ENCODE measurements around the gene DMBT1.
"Not testable (repeated sequence)": the region's sequence is repeated elsewhere in the genome, so short reads cannot be mapped to it uniquely, and the experiment has no call there.

DMBT1 gene

DNA sequence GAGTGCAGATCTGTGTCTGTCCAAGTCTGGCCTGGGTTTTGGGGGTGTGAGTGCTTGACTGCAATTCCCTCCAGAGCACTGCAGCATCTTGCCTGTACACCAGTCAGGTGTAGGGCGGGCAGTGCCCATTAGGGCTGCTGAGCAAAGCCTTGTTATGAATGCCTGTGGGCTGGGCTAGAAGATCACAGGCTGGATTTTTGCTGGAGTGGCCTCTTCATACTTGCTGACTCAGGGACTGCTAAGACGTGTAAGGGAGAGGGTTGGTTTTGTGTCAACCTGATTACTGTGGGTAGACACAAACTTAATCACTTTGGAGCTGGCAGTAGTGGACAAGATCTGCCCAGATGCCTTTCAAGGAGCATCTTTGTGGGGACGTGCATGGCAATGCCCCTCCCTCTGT is 29.6 kb downstream of the DMBT1 start:
- no peak overlapping the region for H3K4me3 ChIP-seq (ENCODE audit: low read depth, low read length)
- no peak for DNase-seq (ENCODE audit: low read depth)
- TF ChIP-seq, protein P1, sequence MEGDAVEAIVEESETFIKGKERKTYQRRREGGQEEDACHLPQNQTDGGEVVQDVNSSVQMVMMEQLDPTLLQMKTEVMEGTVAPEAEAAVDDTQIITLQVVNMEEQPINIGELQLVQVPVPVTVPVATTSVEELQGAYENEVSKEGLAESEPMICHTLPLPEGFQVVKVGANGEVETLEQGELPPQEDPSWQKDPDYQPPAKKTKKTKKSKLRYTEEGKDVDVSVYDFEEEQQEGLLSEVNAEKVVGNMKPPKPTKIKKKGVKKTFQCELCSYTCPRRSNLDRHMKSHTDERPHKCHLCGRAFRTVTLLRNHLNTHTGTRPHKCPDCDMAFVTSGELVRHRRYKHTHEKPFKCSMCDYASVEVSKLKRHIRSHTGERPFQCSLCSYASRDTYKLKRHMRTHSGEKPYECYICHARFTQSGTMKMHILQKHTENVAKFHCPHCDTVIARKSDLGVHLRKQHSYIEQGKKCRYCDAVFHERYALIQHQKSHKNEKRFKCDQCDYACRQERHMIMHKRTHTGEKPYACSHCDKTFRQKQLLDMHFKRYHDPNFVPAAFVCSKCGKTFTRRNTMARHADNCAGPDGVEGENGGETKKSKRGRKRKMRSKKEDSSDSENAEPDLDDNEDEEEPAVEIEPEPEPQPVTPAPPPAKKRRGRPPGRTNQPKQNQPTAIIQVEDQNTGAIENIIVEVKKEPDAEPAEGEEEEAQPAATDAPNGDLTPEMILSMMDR (IDR thresholded peaks at IDR 0.05; ENCODE audit: low read depth, low read length, missing control alignments): no peak

DNA sequence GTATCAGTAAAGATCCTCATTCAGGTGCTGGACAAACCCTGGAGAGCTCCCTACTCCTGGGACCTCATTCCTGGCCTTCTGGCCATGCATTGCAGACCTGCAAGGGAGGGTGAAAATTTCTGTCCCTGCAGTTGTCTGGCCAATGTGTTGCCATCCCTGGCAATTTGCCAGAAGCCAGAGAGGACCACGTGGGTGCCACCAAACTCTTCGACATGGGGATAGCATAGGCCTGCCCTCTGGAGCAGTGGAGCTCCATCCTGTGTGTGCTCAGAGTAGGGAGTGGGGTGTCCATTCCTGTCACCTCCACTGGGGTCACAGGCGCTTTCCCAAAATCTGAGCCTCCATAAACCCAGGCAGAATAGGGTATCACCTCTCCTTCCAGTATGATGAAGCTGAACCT is 31.2 kb downstream of the DMBT1 start:
- DNase-seq (ENCODE audit: low read depth): no peak
- H3K4me3 ChIP-seq (ENCODE audit: low read depth, low read length): no peak overlapping the region
- TF ChIP-seq, protein P1 (IDR thresholded peaks at IDR 0.05; ENCODE audit: low read depth, low read length, missing control alignments): no peak

DNA sequence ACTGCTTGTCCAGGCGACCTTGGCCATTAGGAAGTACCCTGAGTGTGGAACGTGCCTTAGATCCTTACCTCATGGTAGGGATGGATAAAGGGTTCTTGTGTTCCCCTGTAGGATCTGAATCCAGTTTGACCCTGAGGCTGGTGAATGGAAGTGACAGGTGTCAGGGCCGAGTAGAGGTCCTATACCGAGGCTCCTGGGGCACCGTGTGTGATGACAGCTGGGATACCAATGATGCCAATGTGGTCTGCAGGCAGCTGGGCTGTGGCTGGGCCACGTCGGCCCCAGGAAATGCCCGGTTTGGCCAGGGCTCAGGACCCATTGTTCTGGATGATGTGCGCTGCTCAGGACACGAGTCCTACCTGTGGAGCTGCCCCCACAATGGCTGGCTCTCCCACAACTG is 31.6 kb downstream of the DMBT1 start:
- TF ChIP-seq, protein P1 (IDR thresholded peaks at IDR 0.05; ENCODE audit: low read depth, low read length, missing control alignments): no peak
- no peak for DNase-seq (ENCODE audit: low read depth)
- no peak overlapping the region for H3K4me3 ChIP-seq (ENCODE audit: low read depth, low read length)

DNA sequence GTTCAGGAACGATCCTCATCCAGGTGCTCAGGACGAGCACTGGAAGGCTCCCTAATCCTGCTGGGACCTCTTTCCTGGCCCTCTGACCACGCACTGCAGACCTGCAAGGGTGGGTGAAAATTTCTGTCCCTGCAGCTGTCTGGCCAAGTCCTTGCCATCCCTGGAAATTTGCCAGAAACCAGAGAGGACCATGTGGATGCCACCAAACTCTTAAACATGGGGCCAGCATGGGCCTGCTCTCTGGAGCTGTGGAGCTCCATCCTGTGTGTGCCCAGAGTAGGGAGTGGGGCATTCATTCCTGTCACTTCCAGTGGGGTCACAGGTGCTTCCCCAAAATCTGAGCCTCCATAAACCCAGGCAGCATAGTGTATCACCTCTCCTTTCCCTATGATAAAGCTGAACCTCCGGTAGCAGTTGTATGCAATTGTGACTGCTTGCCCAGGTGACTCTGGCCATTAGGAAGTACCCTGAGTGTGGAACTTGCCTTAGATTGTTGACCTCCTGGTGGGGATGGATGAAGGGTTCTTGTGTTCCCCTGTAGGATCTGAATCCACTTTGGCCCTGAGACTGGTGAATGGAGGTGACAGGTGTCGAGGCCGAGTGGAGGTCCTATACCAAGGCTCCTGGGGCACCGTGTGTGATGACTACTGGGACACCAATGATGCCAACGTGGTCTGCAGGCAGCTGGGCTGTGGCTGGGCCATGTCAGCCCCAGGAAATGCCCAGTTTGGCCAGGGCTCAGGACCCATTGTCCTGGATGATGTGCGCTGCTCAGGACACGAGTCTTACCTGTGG is 57.1 kb downstream of the DMBT1 start:
- TF ChIP-seq, protein P1 (IDR thresholded peaks at IDR 0.05; ENCODE audit: low read depth, low read length, missing control alignments): no peak

DNA sequence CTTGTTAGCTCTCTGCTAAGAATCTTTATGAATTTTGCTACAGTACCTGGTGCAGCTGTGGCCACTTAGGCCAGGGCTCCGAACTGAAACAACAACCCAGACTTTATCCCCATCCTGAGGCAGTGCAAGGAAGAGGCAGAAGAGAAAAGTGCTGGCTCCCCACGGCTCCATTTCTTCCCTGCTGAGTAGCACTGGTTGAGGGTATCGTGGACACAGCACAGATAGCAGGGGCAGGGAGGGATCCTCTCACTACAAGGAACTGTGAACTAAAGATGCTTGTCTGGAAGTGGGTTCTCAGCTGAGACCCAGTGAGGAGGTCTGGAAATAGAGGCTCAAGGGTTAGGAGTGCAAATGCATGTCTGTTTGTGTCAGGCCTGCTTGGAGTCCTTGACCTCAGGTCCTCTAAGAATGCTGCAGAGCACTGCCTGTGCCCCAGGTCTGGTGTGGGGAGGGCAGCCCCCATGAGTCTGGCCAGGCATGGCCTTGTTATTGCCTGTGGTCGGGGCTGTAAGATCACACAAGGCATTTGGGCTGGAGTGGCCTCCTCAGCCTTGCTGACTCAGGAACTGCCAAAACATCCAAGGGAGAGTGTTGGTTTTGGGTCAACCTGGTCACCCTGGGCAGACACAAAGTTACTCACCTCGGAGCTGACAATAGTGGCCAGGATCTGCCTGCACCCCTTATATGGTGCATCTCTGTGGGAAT is 58.1 kb downstream of the DMBT1 start:
- TF ChIP-seq, protein P1 (IDR thresholded peaks at IDR 0.05; ENCODE audit: low read depth, low read length, missing control alignments): no peak
- no peak overlapping the region for H3K4me3 ChIP-seq (ENCODE audit: low read depth, low read length)
- no peak for DNase-seq (ENCODE audit: low read depth)

More for the DNA sequence above, 57.1 kb downstream of the DMBT1 start:
- H3K4me3 ChIP-seq (ENCODE audit: low read depth, low read length): no peak overlapping the region
- DNase-seq (ENCODE audit: low read depth): no peak

DNA sequence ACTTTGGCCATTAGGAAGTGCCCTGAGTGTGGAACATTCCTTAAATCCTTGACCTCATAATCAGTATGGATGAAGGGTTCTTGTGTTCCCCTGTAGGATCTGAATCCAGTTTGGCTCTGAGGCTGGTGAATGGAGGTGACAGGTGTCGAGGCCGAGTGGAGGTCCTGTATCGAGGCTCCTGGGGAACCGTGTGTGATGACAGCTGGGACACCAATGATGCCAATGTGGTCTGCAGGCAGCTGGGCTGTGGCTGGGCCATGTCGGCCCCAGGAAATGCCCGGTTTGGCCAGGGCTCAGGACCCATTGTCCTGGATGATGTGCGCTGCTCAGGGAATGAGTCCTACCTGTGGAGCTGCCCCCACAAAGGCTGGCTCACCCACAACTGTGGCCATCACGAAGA is 60.4 kb downstream of the DMBT1 start:
- DNase-seq (ENCODE audit: low read depth); H3K4me3 ChIP-seq (ENCODE audit: low read depth, low read length): not testable (repeated sequence)

DNA sequence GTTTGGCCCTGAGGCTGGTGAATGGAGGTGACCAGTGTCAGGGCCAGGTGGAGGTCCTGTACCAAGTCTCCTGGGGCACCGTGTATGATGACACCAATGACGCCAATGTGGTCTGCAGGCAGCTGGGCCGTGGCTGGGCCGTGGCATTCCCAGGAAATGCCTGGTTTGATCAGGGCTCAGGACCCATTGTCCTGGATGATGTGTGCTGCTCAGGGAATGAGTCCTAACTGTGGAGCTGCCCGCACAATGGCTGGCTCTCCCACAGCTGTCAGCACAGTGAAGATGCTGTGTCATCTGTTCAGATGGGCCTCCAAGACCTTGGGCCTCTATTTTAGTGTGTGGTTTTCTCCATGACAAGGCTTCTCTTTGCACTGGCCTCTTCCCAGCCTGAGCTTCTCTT is 64.0 kb downstream of the DMBT1 start:
- TF ChIP-seq, protein P1 (IDR thresholded peaks at IDR 0.05; ENCODE audit: low read depth, low read length, missing control alignments): no peak
- H3K4me3 ChIP-seq (ENCODE audit: low read depth, low read length): no peak overlapping the region
- no peak for DNase-seq (ENCODE audit: low read depth)
